Progenitor cell of endocrine pancreas (in vitro differentiated cells): ENCODE data around the gene DTHD1. TPM values are rescaled to one million over a fixed set of nuclear protein-coding genes. Genes with fewer than 3 reads are reported as not detected.

ENCODE experiments used
- DNase-seq: peaks from one replicate; pipeline ENCODE4 v3.0.0; 2021; ENCODE audit warnings: low spot score; ENCODE audit not compliant: unreplicated experiment
- H3K27ac Mint-ChIP-seq: 2 replicates; pipeline ENCODE4 v1.8.0; 2021; ENCODE audit warnings: mild to moderate bottlenecking, moderate library complexity, mixed read lengths
- H3K27me3 Mint-ChIP-seq: 2 replicates; pipeline ENCODE4 v1.8.0; 2021; ENCODE audit warnings: mixed read lengths
- H3K36me3 Mint-ChIP-seq: 2 replicates; pipeline ENCODE4 v1.8.0; 2022; ENCODE audit warnings: mixed read lengths; ENCODE audit not compliant: insufficient read depth
- H3K4me1 Mint-ChIP-seq: 2 replicates; pipeline ENCODE4 v1.8.0; 2021; ENCODE audit warnings: low read depth, mixed read lengths
- H3K4me3 Mint-ChIP-seq: 2 replicates; pipeline ENCODE4 v1.8.0; 2021; ENCODE audit warnings: low read depth, mild to moderate bottlenecking, moderate library complexity, mixed read lengths
- H3K9me3 Mint-ChIP-seq: 2 replicates; pipeline ENCODE4 v1.8.0; 2021; ENCODE audit warnings: low read depth, mixed read lengths
- CTCF ChIP-seq: fragments of 200-600 bp; sonication (generic); IDR thresholded peaks from one replicate; pipeline ENCODE4 v1.5.0; 2021; ENCODE audit warnings: antibody characterized with exemption, mild to moderate bottlenecking; ENCODE audit not compliant: unreplicated experiment
- total RNA-seq: library from RNA; stranded (reverse); gene quantifications from 2 replicates; pipeline ENCODE4 v1.2.1, GENCODE V29; 2021

Gene DTHD1
- total RNA-seq, 1 donor from 2014 or later = 0.12 TPM

- no peak for DNase-seq
- Mint-ChIP-seq H3K9me3 (no peaks in the 10 kb centered on the region), H3K27me3 (no peaks in the 10 kb centered on the region), H3K27ac (no peak overlapping the region), H3K4me1 (no peaks in the 10 kb centered on the region), H3K4me3 (no peak overlapping the region), H3K36me3 (no peaks in the 10 kb centered on the region)
- no peak for TF ChIP-seq CTCF
These were observed 8.1 kb upstream of the DTHD1 start for GRCh38 chr4:36273276-36273675.

GRCh38 chr4:36274158-36274557, 7.3 kb upstream of the DTHD1 start:
- Mint-ChIP-seq H3K36me3 (no peaks in the 10 kb centered on the region), H3K9me3 (no peaks in the 10 kb centered on the region), H3K4me1 (no peaks in the 10 kb centered on the region), H3K4me3 (no peak overlapping the region), H3K27me3 (no peaks in the 10 kb centered on the region), H3K27ac (no peak overlapping the region)
- TF ChIP-seq CTCF = no peak
- DNase-seq = no peak

GRCh38 chr4:36277533-36277932, 3.9 kb upstream of the DTHD1 start:
- Mint-ChIP-seq H3K27me3 (no peaks in the 10 kb centered on the region), H3K9me3 (no peaks in the 10 kb centered on the region), H3K27ac (no peak overlapping the region), H3K4me1 (peaks cover 7% of the 10 kb centered on the region), H3K36me3 (no peaks in the 10 kb centered on the region), H3K4me3 (no peak overlapping the region)
- DNase-seq = no peak
- no peak for TF ChIP-seq CTCF

- H3K4me1 Mint-ChIP-seq = peaks cover 7% of the 10 kb centered on the region
- no peaks in the 10 kb centered on the region for H3K27me3 Mint-ChIP-seq
- no peak overlapping the region for H3K4me3 Mint-ChIP-seq
- H3K9me3 Mint-ChIP-seq = no peaks in the 10 kb centered on the region
- H3K36me3 Mint-ChIP-seq = no peaks in the 10 kb centered on the region
- DNase-seq = no peak
- TF ChIP-seq CTCF = no peak
- H3K27ac Mint-ChIP-seq = no peak overlapping the region
These were observed 2.6 kb upstream of the DTHD1 start for GRCh38 chr4:36278789-36279188.

GRCh38 chr4:36280555-36280954, 861 bp upstream of the DTHD1 start:
- no peaks in the 10 kb centered on the region for H3K36me3 Mint-ChIP-seq
- no peak for DNase-seq
- no peak overlapping the region for H3K4me3 Mint-ChIP-seq
- no peaks in the 10 kb centered on the region for H3K9me3 Mint-ChIP-seq
- no peaks in the 10 kb centered on the region for H3K27me3 Mint-ChIP-seq
- TF ChIP-seq CTCF = no peak
- peaks cover 7% of the 10 kb centered on the region for H3K4me1 Mint-ChIP-seq
- H3K27ac Mint-ChIP-seq = no peak overlapping the region
